Natural killer cell (primary cell): Measurements from ENCODE around the gene DLL1. TPM values are rescaled to one million over a fixed set of nuclear protein-coding genes. Genes with fewer than 3 reads are reported as not detected.

Source experiments
- ATAC-seq, 3 donors: fragments of 150-1000 bp in 2 of 3; fragments of 200-7000 bp in 1 of 3; cut with Tn5 transposase; 1 replicate in 1 of 3; 2 replicates in 2 of 3; pipeline ENCODE4 v1.10.0; 2021; ENCODE audit warnings: mild to moderate bottlenecking in 2 of 3, moderate library complexity in 2 of 3
- DNase-seq, 2 donors: peaks; one replicate each; pipeline versions ENCODE4 v3.0.0 to v3.0.0-alpha.2; 2013 to 2021; ENCODE audit warnings: mixed read lengths in 1 of 2
- H3K27ac ChIP-seq: one replicate; pipeline ENCODE4 v1.5.1; 2013; ENCODE audit warnings: mild to moderate bottlenecking, low read length
- H3K27me3 ChIP-seq: one replicate; pipeline ENCODE4 v1.6.1; 2013; ENCODE audit warnings: low read length; ENCODE audit not compliant: control insufficient read depth, insufficient read depth
- H3K36me3 ChIP-seq: one replicate; pipeline ENCODE4 v1.6.1; 2013; ENCODE audit warnings: low read length; ENCODE audit not compliant: control insufficient read depth, insufficient read depth
- H3K4me1 ChIP-seq: one replicate; pipeline ENCODE4 v1.6.1; 2013; ENCODE audit warnings: low read length; ENCODE audit not compliant: control insufficient read depth, insufficient read depth
- H3K4me3 ChIP-seq: one replicate; pipeline ENCODE4 v1.5.1; 2013; ENCODE audit warnings: low read length
- H3K9me3 ChIP-seq: one replicate; pipeline ENCODE4 v1.6.1; 2013; ENCODE audit warnings: low read length; ENCODE audit not compliant: control insufficient read depth, insufficient read depth
- H3K27ac Mint-ChIP-seq, 2 donors: one replicate each; pipeline ENCODE4 v1.8.0; 2022; ENCODE audit warnings: mild to moderate bottlenecking in 2 of 2, mixed read lengths in 2 of 2, moderate library complexity in 1 of 2
- H3K27me3 Mint-ChIP-seq, 2 donors: one replicate each; pipeline ENCODE4 v1.8.0; 2022; ENCODE audit warnings: low read depth in 2 of 2, mixed read lengths in 2 of 2
- H3K36me3 Mint-ChIP-seq: one replicate; pipeline ENCODE4 v1.8.0; 2022; ENCODE audit warnings: mixed read lengths
- H3K4me1 Mint-ChIP-seq, 2 donors: one replicate each; pipeline ENCODE4 v1.8.0; 2022; ENCODE audit warnings: mixed read lengths in 2 of 2
- H3K4me3 Mint-ChIP-seq: one replicate; pipeline ENCODE4 v1.8.0; 2022; ENCODE audit warnings: mild to moderate bottlenecking, moderate library complexity, mixed read lengths
- H3K9me3 Mint-ChIP-seq, 2 donors: one replicate each; pipeline ENCODE4 v1.8.0; 2022; ENCODE audit warnings: mixed read lengths in 2 of 2
- CTCF ChIP-seq: fragments of 200-600 bp; IDR thresholded peaks from one replicate; pipeline ENCODE4 v1.8.0; 2022; ENCODE audit warnings: antibody characterized with exemption
- WGBS: methylation state at CpG from one replicate; pipeline ENCODE4 v1.1.7; 2013; ENCODE audit warnings: missing lambda C conversion rate; ENCODE audit not compliant: insufficient coverage; 5-methylcytosine and 5-hydroxymethylcytosine counted together
- intact Hi-C: fragments of 100-400 bp; cut with micrococcal nuclease; formaldehyde crosslinking; loops from one replicate; pipeline ENCODE4 v1.14.2; 2022
- total RNA-seq, 4 donors: library from RNA; stranded (reverse); fragments of 120-200 nt in 1 of 4; gene quantifications; one replicate each; pipeline versions ENCODE4 v1.2.3 to v1.2.4, GENCODE V29; 2013 to 2022

The DLL1 gene
- total RNA-seq, 3 donors from 2014 or later (not counting 1 experiment from before 2014, with no cell fraction given) = 4.3 to 16.9 (median 6.0) TPM

GRCh38 chr6:170276369-170277057 lies 14.4 kb downstream of the DLL1 start:
- H3K36me3 ChIP-seq = no peaks in the 10 kb centered on the region
- H3K4me3 ChIP-seq = no peak overlapping the region
- H3K4me1 ChIP-seq = peaks cover 52% of the 10 kb centered on the region
- DNase-seq = no peak
- intact Hi-C loops = no loop called here
- no peak overlapping the region for H3K27ac Mint-ChIP-seq
- no peak overlapping the region for H3K4me3 Mint-ChIP-seq
- WGBS = 96% methylated on average over 29 of the region's 29 CpGs
- no peak overlapping the region for H3K27ac ChIP-seq
- no peak for ATAC-seq
- no peaks in the 10 kb centered on the region for H3K9me3 ChIP-seq
- H3K27me3 Mint-ChIP-seq = peaks cover 68 to 72% of the 10 kb centered on the region in 2 donors
- no peaks in the 10 kb centered on the region for H3K9me3 Mint-ChIP-seq
- no peak for TF ChIP-seq CTCF
- H3K27me3 ChIP-seq = peaks cover 41% of the 10 kb centered on the region
- H3K4me1 Mint-ChIP-seq = peaks cover 32 to 54% of the 10 kb centered on the region in 2 donors
- H3K36me3 Mint-ChIP-seq = no peaks in the 10 kb centered on the region

- Mint-ChIP-seq H3K9me3 (no peaks in the 10 kb centered on the region), H3K36me3 (no peaks in the 10 kb centered on the region), H3K4me1 (peaks cover 40 to 47% of the 10 kb centered on the region in 2 donors), H3K27ac (no peak overlapping the region), H3K4me3 (no peak overlapping the region), H3K27me3 (peaks cover 68 to 78% of the 10 kb centered on the region in 2 donors)
- no peak for TF ChIP-seq CTCF
- 95% methylated on average over 36 of the region's 36 CpGs for WGBS
- intact Hi-C loops = loop anchor here (5.0 kb wide), 1 partner anchor 468 kb away; no protein-coding TSS in a partner anchor
- DNase-seq (no peak), ATAC-seq (no peak)
- no peak overlapping the region for H3K27ac ChIP-seq
- H3K4me1 ChIP-seq = peaks cover 50% of the 10 kb centered on the region
- no peak overlapping the region for H3K4me3 ChIP-seq
- H3K36me3 ChIP-seq = no peaks in the 10 kb centered on the region
- H3K9me3 ChIP-seq = no peaks in the 10 kb centered on the region
- H3K27me3 ChIP-seq = peaks cover 47% of the 10 kb centered on the region
Observed at GRCh38 chr6:170274713-170275560, 15.9 kb downstream of the DLL1 start.

- Mint-ChIP-seq H3K4me1 (peaks cover 31 to 35% of the 10 kb centered on the region in 2 donors), H3K9me3 (no peaks in the 10 kb centered on the region), H3K27me3 (peaks cover 65 to 74% of the 10 kb centered on the region in 2 donors), H3K36me3 (no peaks in the 10 kb centered on the region), H3K4me3 (peak overlapping the region; percentile 7), H3K27ac (no peak overlapping the region)
- no peak for DNase-seq
- no peak for ATAC-seq
- Histone ChIP-seq H3K27me3 (peaks cover 55% of the 10 kb centered on the region), H3K4me3 (no peak overlapping the region), H3K4me1 (peaks cover 43% of the 10 kb centered on the region), H3K36me3 (no peaks in the 10 kb centered on the region), H3K27ac (no peak overlapping the region), H3K9me3 (no peaks in the 10 kb centered on the region)
- 85% methylated on average over 7 of the region's 7 CpGs for WGBS
- TF ChIP-seq CTCF = no peak
- intact Hi-C loops = loop anchor here (5.0 kb wide), 1 partner anchor 466 kb away; no protein-coding TSS in a partner anchor
Observed at GRCh38 chr6:170273681-170274080, 17.2 kb downstream of the DLL1 start.
